Measurements from ENCODE around the gene PITX3.

GRCh38 chr10:102284531-102284930 lies 43.2 kb upstream of the PITX3 start:
- TF ChIP-seq CTCF (IDR thresholded peaks at IDR 0.05; ENCODE audit: extremely low read depth in 1 of 2, insufficient read depth in 1 of 2, low read depth in 1 of 2, low read length in 2 of 2), result no peak
- TF ChIP-seq MAX (IDR thresholded peaks at IDR 0.05; ENCODE audit: insufficient read depth, insufficient read length), result no peak
- TF ChIP-seq POLR2A (IDR thresholded peaks at IDR 0.05; ENCODE audit: low read depth, low read length), result no peak
